OCI-LY7 (cell line): ENCODE measurements around the gene NLRP3. TPM values are rescaled to one million over a fixed set of nuclear protein-coding genes. Genes with fewer than 3 reads are reported as not detected.
A peak's percentile ranks its signal among the peaks of the same experiment; 100 is the strongest.
"Not testable (repeated sequence)": the region's sequence is repeated elsewhere in the genome, so short reads cannot be mapped to it uniquely, and the experiment has no call there.

ENCODE experiments used
- Bru-seq: library from RNA; stranded (reverse); fragments of 400-500 nt; gene quantifications from one replicate; lab custom pipeline; 2021; lab: Mats Ljungman, UMichigan
- BruChase-seq, 2 experiments: library from RNA; stranded (reverse); fragments of 400-500 nt; gene quantifications; one replicate each; lab custom pipeline; 2021; lab: Mats Ljungman, UMichigan
- BruUV-seq: library from RNA; stranded (reverse); fragments of 400-500 nt; replicated peaks from 2 replicates; lab custom pipeline; 2021; lab: Mats Ljungman, UMichigan
- CTCF ChIA-PET: fragments of 300-600 bp; sonication (Branson Sonifier 250); formaldehyde crosslinking; loops from one replicate; lab custom pipeline; 2022; ENCODE audit warnings: antibody characterized with exemption; ENCODE audit not compliant: unreplicated experiment; lab: Charles Lee
- POLR2A ChIA-PET: fragments of 300-600 bp; sonication (Branson Sonifier 250); formaldehyde crosslinking; loops from one replicate; lab custom pipeline; 2022; ENCODE audit warnings: antibody characterized with exemption; lab: Charles Lee
- DNase-seq: peaks from one replicate; pipeline ENCODE4 v3.0.0-alpha.2; 2015; ENCODE audit warnings: low spot score
- H2AFZ ChIP-seq: fragments of 200-600 bp; sonication (generic), shearing (Covaris generic); 2 replicates; pipeline ENCODE4 v1.6.1; 2014; ENCODE audit warnings: mild to moderate bottlenecking, antibody characterized with exemption, low read length, moderate library complexity
- H3K27ac ChIP-seq: fragments of 200-600 bp; sonication (generic); 2 replicates; pipeline ENCODE4 v1.5.1; 2014; ENCODE audit warnings: mixed run types, low read depth, mild to moderate bottlenecking, moderate library complexity, low read length, inconsistent platforms; ENCODE audit not compliant: poor library complexity, severe bottlenecking
- H3K36me3 ChIP-seq: fragments of 200-600 bp; sonication (generic); 2 replicates; pipeline ENCODE4 v1.6.1; 2014; ENCODE audit warnings: mild to moderate bottlenecking, antibody characterized with exemption, low read length, moderate library complexity, mixed read lengths; ENCODE audit not compliant: insufficient read depth
- H3K4me1 ChIP-seq: fragments of 200-600 bp; sonication (generic); 2 replicates; pipeline ENCODE4 v1.5.1; 2014; ENCODE audit warnings: mild to moderate bottlenecking, low read length; ENCODE audit not compliant: insufficient read depth, poor library complexity, severe bottlenecking
- H3K4me2 ChIP-seq: fragments of 200-600 bp; sonication (generic); 2 replicates; pipeline ENCODE4 v1.6.1; 2014; ENCODE audit warnings: mild to moderate bottlenecking, low read length
- H3K4me3 ChIP-seq: fragments of 200-600 bp; sonication (generic); 2 replicates; pipeline ENCODE4 v1.5.1; 2014; ENCODE audit warnings: mild to moderate bottlenecking, low read depth, low read length; ENCODE audit not compliant: poor library complexity, severe bottlenecking
- H3K79me2 ChIP-seq: fragments of 200-600 bp; sonication (generic); 2 replicates; pipeline ENCODE4 v1.6.1; 2016; ENCODE audit warnings: low read depth, mild to moderate bottlenecking, low read length, moderate library complexity, mixed read lengths; ENCODE audit not compliant: insufficient read depth
- H3K9me2 ChIP-seq: fragments of 200-600 bp; sonication (generic); 2 replicates; pipeline ENCODE4 v1.6.1; 2016; ENCODE audit warnings: mild to moderate bottlenecking, low read length, mixed read lengths; ENCODE audit not compliant: insufficient read depth
- H3K9me3 ChIP-seq: fragments of 200-600 bp; sonication (generic); 2 replicates; pipeline ENCODE4 v1.6.1; 2014; ENCODE audit warnings: mild to moderate bottlenecking, mixed run types, low read length, mixed read lengths
- H4K20me1 ChIP-seq: fragments of 200-600 bp; sonication (generic); 2 replicates; pipeline ENCODE4 v1.6.1; 2014; ENCODE audit warnings: mild to moderate bottlenecking, antibody characterized with exemption, low read length, moderate library complexity, mixed read lengths; ENCODE audit not compliant: insufficient read depth
- CTCF ChIP-seq: fragments of 200-600 bp; sonication (generic); conservative IDR thresholded peaks from 2 replicates; pipeline ENCODE4 v1.5.1; 2014; ENCODE audit warnings: mild to moderate bottlenecking, antibody characterized with exemption, low read length, moderate library complexity, mixed read lengths
- EZH2phosphoT487 ChIP-seq: fragments of 200-600 bp; sonication (generic); IDR thresholded peaks from 2 replicates; pipeline ENCODE4 v1.6.1; 2018; ENCODE audit warnings: low read depth, borderline replicate concordance, mild to moderate bottlenecking, mixed run types, antibody characterized with exemption, low read length, moderate library complexity, mixed read lengths
- intact Hi-C: fragments of 100-400 bp; cut with micrococcal nuclease; formaldehyde crosslinking; loops from one replicate; pipeline ENCODE4 v1.10.0; 2022; ENCODE audit not compliant: unreplicated experiment
- long read RNA-seq: library from polyadenylated mRNA; stranded (forward); transcript quantifications from one replicate; pipeline ENCODE4 v2.0.0, GENCODE V29; 2022
- total RNA-seq, 2 experiments: library from RNA; depleted of rRNA in 1 of 2; stranded (reverse); fragments of >200 nt in 1 of 2; shearing (Covaris generic) in 1 of 2; gene quantifications; 2 replicates each; pipeline ENCODE4 v1.2.3, GENCODE V29; 2014 to 2022

The NLRP3 gene
- total RNA-seq (2014; rRNA removed; shearing (Covaris generic)) (not detected in 2 replicates), total RNA-seq (2022) (not detected in 2 replicates), Bru-seq, nascent RNA (percentile 4 among the genes with signal in this experiment), BruChase-seq, experiment 1, labeled RNA remaining after a 6-hour chase (not detected), BruChase-seq, experiment 2, labeled RNA remaining after a 2-hour chase (percentile 7 among the genes with signal in this experiment)
- long read RNA-seq: 0 reads

GRCh38 chr1:247415423-247416361, at the start of gene NLRP3:
Gene NLRP3, plus strand, starts transcription at chr1:247416173. Its CDS starts 2,628 bp downstream, at chr1:247418801.
- no peak for TF ChIP-seq EZH2phosphoT487
- TF ChIP-seq CTCF: no peak
- intact Hi-C loops: no loop called here
- no peaks in the 10 kb centered on the region for H3K9me2 ChIP-seq
- BruUV-seq: no TSS peak
- H2AFZ ChIP-seq: peak within 1 kb of the TSS; percentile 57
- CTCF ChIA-PET: no interaction called here
- H3K79me2 ChIP-seq: no peaks in the 10 kb centered on the region
- H3K4me1 ChIP-seq: peaks cover 13% of the 10 kb centered on the region
- no peaks in the 10 kb centered on the region for H3K36me3 ChIP-seq
- H3K9me3 ChIP-seq: no peaks in the 10 kb centered on the region
- POLR2A ChIA-PET: interaction anchor here (0.6 kb wide), 1 partner anchor 420 kb away, joined by 4 read pairs; no protein-coding TSS in a partner anchor
- no peak within 1 kb of the TSS for H3K27ac ChIP-seq
- H3K4me2 ChIP-seq: peak within 1 kb of the TSS; percentile 46
- peak within 1 kb of the TSS; percentile 29 for H3K4me3 ChIP-seq
- peak; percentile 20 for DNase-seq
- H4K20me1 ChIP-seq: no peaks in the 10 kb centered on the region

GRCh38 chr1:247366345-247366744, 49.6 kb upstream of the NLRP3 start:
- H3K9me2 ChIP-seq, intact Hi-C loops, H3K9me3 ChIP-seq, DNase-seq, H3K27ac ChIP-seq, H3K79me2 ChIP-seq, POLR2A ChIA-PET, H4K20me1 ChIP-seq, H3K4me1 ChIP-seq, H3K36me3 ChIP-seq, H2AFZ ChIP-seq, H3K4me3 ChIP-seq, H3K4me2 ChIP-seq, BruUV-seq: not testable (repeated sequence)
- CTCF ChIA-PET: interaction anchor here (0.5 kb wide), 1 partner anchor 13 kb away, joined by 4 read pairs; no protein-coding TSS in a partner anchor

GRCh38 chr1:247366926-247367645, 48.9 kb upstream of the NLRP3 start:
- POLR2A ChIA-PET: no interaction called here
- H4K20me1 ChIP-seq: no peaks in the 10 kb centered on the region

More at GRCh38 chr1:247366926-247367645, 48.9 kb upstream of the NLRP3 start:
- Histone ChIP-seq H3K4me2 (no peak overlapping the region), H3K27ac (no peak overlapping the region), H3K9me2 (no peaks in the 10 kb centered on the region), H3K4me1 (no peaks in the 10 kb centered on the region), H3K79me2 (no peaks in the 10 kb centered on the region), H3K36me3 (no peaks in the 10 kb centered on the region), H3K9me3 (no peaks in the 10 kb centered on the region), H3K4me3 (no peak overlapping the region), H2AFZ (no peak overlapping the region)
- no TSS peak for BruUV-seq
- CTCF ChIA-PET: no interaction called here
- intact Hi-C loops: no loop called here
- no peak for TF ChIP-seq EZH2phosphoT487
- no peak for TF ChIP-seq CTCF
- DNase-seq: no peak
